GM18511 (cell line): ENCODE measurements around the gene RBMS3.
"Not testable (repeated sequence)": the region's sequence is repeated elsewhere in the genome, so short reads cannot be mapped to it uniquely, and the experiment has no call there.

Experiments used
- ATAC-seq: cut with Tn5 transposase; IDR thresholded peaks from one replicate; pipeline ENCODE4 v1.9.1; 2021; ENCODE audit warnings: mild to moderate bottlenecking, moderate library complexity; ENCODE audit not compliant: unreplicated experiment

RBMS3 gene

DNA sequence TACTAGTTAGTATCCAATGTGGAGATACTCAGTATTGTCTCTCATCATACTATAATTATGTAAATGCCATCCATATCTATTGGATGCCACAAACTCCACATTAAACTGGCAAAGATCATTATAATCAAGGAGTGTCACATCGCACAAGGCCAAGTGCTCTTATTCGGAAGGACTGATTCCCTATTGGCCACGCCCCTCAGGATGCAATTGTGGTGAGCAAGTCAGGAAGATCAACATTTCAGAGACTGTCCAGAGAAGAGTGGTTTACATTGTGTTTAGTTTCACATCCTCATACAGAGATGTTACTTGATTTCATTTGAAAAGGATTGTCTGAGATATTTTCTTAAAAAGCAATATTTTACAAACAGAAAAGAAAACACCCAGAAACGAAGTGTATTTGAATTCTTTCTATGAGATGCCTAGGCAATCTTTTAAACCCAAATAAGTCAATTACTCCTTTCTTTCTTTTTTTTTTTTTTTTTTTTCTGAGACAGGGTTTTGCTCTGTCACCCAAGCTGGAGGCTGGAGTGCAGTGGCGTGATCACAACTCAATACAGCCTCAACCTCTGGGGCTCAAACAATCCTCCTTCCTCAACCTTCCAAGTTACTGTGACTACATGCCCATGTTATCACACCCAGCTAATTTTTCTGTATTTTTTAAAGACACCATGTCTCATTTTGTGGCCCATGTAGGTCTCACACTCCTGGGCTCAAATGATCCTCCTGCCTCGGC, 369.1 kb downstream of the RBMS3 start:
- ATAC-seq: peak; percentile 91

GRCh38 chr3:29653680-29654079, 372.8 kb downstream of the RBMS3 start:
- ATAC-seq: no peak

DNA sequence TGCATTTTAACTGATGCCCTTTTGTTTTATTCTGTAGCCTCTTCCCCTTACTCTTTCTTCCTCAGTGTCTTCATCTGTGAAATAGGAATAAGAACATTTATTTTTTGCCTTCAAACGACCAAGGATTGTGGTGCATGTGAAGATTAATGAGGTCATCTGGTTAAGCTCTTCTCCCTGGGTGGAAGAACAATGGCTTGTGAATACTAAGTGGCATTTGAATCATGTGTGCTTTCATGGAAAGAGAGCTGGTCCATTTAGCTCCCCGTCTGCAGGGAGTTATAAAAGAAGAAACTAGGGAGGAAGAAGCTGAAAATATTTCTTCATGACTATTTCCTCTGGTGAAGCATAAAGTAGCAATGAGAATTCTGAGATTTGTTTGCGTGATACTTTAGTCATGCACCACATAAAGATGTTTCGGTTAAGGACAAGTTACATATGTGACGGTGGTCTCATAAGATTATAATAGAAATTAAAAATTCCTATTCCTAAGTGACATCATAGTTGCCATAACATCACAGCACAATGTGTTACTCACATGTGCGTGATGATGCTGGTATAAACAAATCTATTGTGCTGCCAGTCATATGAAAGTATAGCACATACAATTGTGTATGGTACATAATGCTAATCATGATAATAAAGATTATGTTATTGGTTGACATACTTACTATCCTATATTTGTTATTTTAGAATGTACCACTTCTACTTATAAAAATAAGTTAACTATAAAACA, 374.3 kb downstream of the RBMS3 start:
- ATAC-seq: no peak

DNA sequence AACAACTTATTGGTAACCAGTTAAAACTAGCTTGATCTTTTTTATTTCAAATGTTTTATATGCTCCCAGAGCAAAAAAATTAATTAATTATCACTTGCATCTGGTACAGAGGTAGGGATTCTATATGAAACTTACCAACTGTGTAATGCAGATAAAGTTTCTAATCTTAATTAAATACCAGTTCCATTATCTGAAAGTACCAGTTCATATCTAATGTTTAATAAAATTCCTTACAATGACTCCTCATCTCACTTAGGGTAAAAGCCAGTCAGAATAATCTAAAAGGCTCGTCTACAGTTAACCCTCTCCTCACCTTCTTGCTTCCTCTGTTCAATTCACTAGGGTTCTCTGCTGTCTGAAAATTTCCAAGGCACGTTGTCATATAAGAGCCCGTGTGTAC, 384.8 kb downstream of the RBMS3 start:
- ATAC-seq: no peak

DNA sequence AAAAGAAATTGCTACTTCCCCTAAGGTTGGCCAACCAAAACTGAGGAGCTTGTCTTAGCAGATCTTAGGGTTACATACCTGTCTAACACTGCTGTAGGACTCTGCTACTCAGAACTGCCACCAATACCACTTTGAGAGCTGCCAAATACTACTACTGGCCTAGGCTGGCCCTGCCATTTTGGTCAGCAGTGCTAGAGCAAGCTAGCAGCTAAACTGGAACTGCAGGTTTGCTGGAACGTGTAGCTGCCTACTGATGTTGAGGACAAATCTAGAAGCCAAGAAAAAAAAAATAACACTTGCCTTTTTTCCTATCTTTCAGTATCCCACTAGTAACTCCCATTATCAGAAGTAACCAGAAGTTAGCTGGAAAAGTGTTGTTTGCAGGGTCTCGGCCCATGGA, 387.4 kb downstream of the RBMS3 start:
- ATAC-seq: no peak

GRCh38 chr3:29668728-29669127, 387.9 kb downstream of the RBMS3 start:
- no peak for ATAC-seq

- not testable (repeated sequence) for ATAC-seq
These were observed 389.6 kb downstream of the RBMS3 start for GRCh38 chr3:29670476-29670875.

DNA sequence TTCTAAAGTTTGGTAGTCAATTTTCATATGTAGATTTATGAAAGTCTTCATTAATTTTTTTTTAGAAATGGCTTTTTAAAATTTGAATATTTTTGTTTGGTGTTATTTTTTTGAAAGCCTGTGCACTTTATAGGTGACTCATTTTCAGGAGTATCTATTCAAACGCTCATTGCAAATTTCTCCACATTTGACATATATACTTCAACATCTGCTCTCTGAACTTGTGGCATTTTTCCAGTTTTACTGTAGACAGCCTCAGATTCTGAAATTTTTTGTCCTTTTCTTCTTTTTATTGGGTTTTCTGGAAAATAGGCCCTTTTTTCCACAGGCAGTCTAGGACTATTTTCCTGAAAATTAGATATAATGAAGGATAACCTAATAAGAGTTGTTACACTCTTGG, 396.6 kb downstream of the RBMS3 start:
- ATAC-seq: no peak

- ATAC-seq: no peak
These were observed 399.1 kb downstream of the RBMS3 start for GRCh38 chr3:29679944-29680343.

DNA sequence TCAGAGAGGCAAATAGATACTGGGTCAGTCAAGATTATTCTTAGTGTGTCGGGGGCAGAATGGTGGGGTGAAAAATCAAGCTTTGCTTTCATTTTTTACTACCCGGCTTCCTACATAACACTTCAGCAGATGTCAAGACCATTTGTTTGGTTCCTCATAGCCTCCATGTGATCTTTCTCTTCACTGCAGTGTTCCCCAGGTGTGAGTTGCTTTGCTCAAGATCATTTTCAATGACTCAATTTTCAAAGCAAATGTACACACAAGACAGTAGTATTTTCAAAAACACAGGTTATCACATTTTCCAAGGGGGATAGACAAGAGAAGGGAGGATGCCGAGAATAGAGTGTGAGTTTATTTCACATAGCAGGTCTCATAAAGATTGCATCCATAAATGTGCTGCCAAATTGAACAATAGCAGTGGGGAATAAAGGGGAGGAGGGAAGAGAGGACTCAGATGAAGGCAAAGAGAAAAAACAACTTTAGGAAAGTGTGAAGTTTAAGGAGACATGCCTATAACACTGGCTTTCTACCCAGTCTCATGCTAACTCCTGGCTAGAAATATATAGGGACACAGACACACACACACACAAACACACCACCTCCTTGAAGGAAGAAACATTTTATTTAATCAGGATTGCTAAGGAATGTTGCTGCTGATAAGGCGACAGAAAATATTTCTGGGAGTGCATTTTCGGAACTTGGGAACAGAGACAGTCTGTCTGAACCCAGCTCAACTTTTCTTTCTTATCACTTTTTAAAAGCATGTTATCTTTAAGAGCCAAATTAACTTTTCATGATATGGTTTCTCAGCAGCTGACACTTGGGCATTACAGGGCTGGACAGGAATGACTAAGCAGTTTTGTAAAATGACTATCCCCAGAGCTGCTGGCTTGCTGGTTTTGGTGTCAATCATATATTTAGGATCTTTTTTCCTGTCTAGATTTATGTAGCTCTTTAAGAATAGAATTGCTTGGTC, 402.4 kb downstream of the RBMS3 start:
- peak; percentile 60 for ATAC-seq

DNA sequence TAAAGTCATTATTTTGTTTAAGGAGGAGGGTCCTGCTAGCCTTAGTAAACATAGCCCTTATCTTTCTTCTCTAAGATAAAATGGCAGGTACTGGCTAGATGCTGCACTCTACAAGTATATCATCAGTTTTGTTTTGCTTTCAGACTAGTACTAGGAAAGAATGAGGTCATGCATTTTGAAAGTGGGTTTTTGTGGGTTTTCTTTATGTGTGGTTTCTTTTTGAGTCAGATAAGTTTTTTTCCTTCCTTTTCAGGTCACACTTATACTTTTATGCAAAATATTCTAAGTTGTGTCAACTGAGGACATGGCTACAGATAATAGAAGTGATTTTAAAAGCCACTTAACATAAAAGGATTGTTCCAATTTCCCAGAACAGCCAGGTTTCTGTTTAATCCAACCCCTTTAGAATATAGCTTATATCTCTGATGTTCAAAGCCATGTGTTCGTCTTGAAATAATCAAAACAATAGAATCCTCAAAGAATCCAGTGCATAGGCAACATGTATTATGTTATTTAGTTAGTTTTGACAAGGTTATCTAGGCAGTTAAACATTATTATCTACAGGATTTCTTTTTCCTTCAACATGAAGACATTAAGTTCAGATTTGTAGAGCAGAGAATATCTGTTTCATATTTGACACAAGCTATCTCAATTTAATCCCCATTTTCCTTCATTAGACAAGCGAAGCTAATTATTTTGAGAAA, 406.2 kb downstream of the RBMS3 start:
- ATAC-seq: peak; percentile 96

DNA sequence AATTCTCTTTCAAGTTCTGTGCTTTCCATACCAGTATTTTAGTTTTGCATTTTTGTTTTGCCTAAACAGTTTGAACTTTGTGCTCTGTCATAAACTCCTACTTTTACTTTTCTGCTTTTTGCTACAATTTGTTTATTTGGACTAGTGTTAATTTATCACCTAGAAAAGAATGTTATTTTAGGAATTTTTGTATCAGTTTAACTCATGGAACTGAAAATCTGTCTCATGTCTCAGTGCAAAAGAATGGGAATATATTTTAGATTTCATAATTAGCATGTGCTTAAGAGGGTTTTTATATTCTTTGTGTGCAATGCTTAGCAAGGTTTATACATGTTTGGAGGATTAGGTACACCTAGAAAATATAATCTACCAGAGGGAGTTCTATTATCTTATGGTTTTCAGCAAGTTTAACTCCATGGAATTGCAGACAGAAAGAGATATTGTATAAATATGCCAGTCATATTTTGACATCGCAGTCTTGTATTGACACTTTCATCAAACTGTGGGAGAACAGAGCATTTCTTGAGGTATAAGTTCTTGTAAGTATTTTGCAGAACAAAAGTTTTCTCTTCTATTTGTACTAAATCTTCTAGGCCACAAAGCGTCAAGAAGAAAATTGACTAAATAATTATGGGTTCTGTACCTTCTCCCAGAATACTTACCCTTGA, 409.9 kb downstream of the RBMS3 start:
- ATAC-seq: no peak

DNA sequence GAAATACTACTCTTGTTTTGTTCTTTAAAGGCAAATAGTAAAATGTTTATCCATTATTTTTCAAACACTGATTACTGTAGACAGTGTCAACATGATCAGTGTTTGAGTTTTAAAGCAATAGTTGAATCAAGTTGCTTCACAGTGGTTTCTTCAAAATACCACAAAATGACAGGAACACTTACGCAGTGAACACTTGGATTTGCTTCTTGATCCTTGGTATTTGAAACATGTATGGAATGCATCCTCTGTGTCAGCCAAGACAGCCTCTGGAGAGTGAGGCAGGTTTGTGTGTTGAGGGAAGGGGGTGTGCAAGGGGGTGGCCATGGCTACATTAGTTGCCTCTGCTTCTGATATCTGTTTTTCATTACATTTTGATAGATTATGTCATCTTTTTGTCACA, 413.0 kb downstream of the RBMS3 start:
- ATAC-seq: no peak

DNA sequence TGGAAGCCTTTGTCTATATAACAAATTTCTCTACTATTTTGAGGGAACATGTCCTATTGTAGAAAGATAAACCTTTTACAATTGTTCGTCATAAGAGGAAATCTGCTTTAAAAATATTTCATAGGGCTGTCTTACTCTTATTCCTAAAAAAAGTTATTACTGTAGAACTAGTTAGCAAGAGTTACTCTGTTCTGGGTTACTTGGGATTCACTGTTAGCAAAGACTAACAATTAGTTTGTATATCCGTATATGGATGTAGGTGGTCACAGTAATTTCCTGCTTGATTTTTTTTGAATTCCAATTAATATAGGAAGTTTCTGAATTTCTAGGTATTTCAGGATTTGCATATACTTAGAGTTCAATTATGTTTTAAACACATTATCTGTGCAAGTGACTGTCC, 413.5 kb downstream of the RBMS3 start:
- ATAC-seq: no peak

GRCh38 chr3:29694783-29695182, 413.9 kb downstream of the RBMS3 start:
- ATAC-seq: no peak

DNA sequence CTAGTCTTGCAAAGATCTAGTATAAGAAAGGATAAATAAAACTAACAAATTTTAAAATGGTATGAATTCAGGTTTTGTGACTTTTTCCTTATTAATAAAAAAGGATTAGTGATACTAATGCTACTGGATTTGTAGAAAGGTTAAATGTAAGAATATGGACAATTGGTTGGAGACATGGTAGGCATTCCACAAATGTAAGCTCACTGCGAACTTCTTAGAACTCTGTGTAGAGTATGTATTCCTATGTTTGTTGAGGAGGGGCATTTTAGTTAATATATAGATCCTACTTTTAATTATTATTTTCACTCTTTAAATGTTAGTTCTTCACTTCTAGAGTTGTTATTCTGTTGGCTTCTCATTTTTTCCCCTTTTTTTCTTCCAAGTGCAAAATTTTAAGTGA, 414.3 kb downstream of the RBMS3 start:
- no peak for ATAC-seq

DNA sequence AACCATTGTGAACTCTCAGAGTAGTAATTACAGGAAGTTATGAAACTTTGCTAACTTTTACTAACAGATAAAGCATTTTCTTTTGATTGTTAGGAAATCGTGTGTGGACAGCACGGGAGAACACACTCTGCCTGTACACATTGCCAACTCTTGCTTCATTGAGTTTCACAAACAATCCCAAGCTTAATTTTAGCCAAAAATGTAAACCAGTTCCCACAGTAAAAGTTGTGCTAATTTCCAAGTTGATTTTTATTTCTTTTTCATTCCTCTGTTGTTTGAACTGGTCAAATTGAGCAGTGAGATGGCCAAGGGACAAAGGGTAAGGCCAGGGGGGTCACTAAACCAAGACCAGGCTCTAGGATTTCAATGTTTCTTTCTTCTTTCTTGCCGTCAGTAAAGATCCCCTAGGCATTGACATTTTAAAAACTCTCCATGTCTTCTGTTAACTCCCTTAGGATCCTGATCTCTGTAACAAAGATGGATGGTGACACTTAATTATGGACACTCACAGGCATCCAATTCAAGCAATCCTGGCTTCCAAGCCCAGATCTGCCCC, 414.9 kb downstream of the RBMS3 start:
- no peak for ATAC-seq

- no peak for ATAC-seq
These were observed 415.4 kb downstream of the RBMS3 start for GRCh38 chr3:29696311-29696710.

DNA sequence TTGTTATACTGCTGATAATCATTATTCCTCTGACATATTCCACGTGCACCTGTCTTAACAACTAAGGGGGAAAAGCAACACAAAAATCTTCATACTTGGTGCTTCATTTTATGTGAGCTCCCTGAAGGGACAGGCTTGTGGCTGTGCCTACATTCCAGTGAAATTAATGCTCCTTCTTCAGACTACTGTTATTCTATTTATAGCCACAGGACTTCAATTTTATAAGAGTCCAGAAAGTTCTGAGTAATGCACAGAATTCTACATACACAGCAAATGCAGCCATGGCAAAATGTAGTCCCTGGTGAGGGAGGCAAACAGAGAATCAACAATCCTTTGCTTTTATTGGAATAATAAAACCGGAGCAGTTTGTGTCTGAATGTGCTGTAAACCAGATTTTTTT, 417.1 kb downstream of the RBMS3 start:
- ATAC-seq: no peak

DNA sequence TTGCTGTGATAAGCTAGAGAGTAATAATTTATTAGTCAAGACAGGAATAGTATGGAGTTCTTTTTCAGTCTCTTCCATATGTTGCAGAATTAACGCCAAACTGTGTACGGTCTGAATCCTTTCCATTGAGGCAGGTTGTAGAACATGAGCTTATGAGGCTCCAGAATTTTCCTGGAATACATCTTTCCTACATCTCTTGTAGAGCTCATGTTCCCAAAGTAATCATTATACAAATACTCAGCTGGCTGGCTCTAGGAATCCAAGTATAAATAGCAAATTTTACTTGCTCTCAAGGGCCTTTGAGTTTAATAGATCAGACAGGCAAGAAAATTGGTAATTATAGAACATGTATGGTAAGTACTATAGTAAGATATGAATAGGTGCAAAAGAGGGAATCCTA, 419.4 kb downstream of the RBMS3 start:
- ATAC-seq: no peak
